Measurements from ENCODE around the gene CELA2B. TPM values are rescaled to one million over a fixed set of nuclear protein-coding genes. Genes with fewer than 3 reads are reported as not detected.
"Not testable (repeated sequence)": the region's sequence is repeated elsewhere in the genome, so short reads cannot be mapped to it uniquely, and the experiment has no call there.

Gene CELA2B
- polyA plus RNA-seq, 1 of the 3 experiments (the other 2 are of a cell fraction) = not detected

- Histone ChIP-seq H3K4me1 (ENCODE audit: control insufficient read depth in 1 of 2, insufficient read depth in 2 of 2, low read depth in 1 of 2, low read length in 1 of 2) (no peaks in the 10 kb centered on the region), H3F3A (replicated peaks; ENCODE audit: insufficient read depth) (peaks cover 3% of the 10 kb centered on the region), H2AFZ (ENCODE audit: low read depth) (no peak overlapping the region), H4K20me1 (ENCODE audit: insufficient read depth) (no peaks in the 10 kb centered on the region), H3K79me2 (ENCODE audit: insufficient read depth) (no peaks in the 10 kb centered on the region), H3K4me3 (ENCODE audit: low read depth in 2 of 2, low read length in 1 of 2) (no peak overlapping the region), H3K27ac (ENCODE audit: low read depth in 2 of 2, low read length in 1 of 2) (no peak overlapping the region), H3K36me3 (replicated peaks in 1 of 2; ENCODE audit: control insufficient read depth in 1 of 2, insufficient read depth in 2 of 2, low read length in 1 of 2) (peaks cover 0 to 7% of the 10 kb centered on the region in 2 experiments), H3K4me2 (no peak overlapping the region), H3K9me2 (no peaks in the 10 kb centered on the region), H3K9ac (no peak overlapping the region), H3K9me3 (no peaks in the 10 kb centered on the region), H3K27me3 (ENCODE audit: insufficient read depth) (no peaks in the 10 kb centered on the region)
- TF ChIP-seq USF2 (IDR thresholded peaks at IDR 0.05; ENCODE audit: borderline replicate concordance, low read depth, low read length) = no peak
- TF ChIP-seq FOXM1 (IDR thresholded peaks at IDR 0.05; ENCODE audit: low read depth) = no peak
- no peak for TF ChIP-seq ELF1 (IDR thresholded peaks at IDR 0.05)
- no peak for TF ChIP-seq SIN3A (IDR thresholded peaks at IDR 0.05; ENCODE audit: borderline replicate concordance, low read depth, low read length)
- TF ChIP-seq POLR2AphosphoS5 (IDR thresholded peaks at IDR 0.05; ENCODE audit: low read depth, low read length) = no peak
- TF ChIP-seq SMC3 (IDR thresholded peaks at IDR 0.05; ENCODE audit: low read depth, low read length) = no peak
- TF ChIP-seq JUND (IDR thresholded peaks at IDR 0.05) = no peak
- TF ChIP-seq REST (IDR thresholded peaks at IDR 0.05; ENCODE audit: low read depth, low read length) = no peak
- no peak for TF ChIP-seq GABPA (IDR thresholded peaks at IDR 0.05; ENCODE audit: low read depth)
- no peak for TF ChIP-seq RCOR1 (IDR thresholded peaks at IDR 0.05; ENCODE audit: low read length)
- no peak for TF ChIP-seq CTCF (IDR thresholded peaks at IDR 0.05)
- no peak for TF ChIP-seq RAD21 (IDR thresholded peaks at IDR 0.05; ENCODE audit: low read length)
- no peak for TF ChIP-seq EP300 (IDR thresholded peaks at IDR 0.05; ENCODE audit: borderline replicate concordance in 1 of 2, low read depth in 1 of 2, low read length in 1 of 2)
- POLR2A ChIA-PET = no interaction called here
- 93% methylated on average over 8 of the region's 9 CpGs for WGBS (ENCODE audit: low lambda C conversion rate)
- CTCF ChIA-PET = interaction anchor here (4.4 to 4.6 kb wide), 3 partner anchors 22 to 129 kb away, joined by 26 to 35 read pairs (median 30); partner anchors contain the start of gene EFHD2
- peak; percentile 16 for DNase-seq
Measured at GRCh38 chr1:15433471-15433870, 42.4 kb upstream of the CELA2B start.

- 70% methylated on average over 7 of the region's 8 CpGs for WGBS (ENCODE audit: low lambda C conversion rate)
- H3K27me3 ChIP-seq (ENCODE audit: insufficient read depth); H3K9me3 ChIP-seq; H3K4me3 ChIP-seq (ENCODE audit: low read depth in 2 of 2, low read length in 1 of 2); H3K9ac ChIP-seq; H3K4me2 ChIP-seq; H3K9me2 ChIP-seq; DNase-seq; H2AFZ ChIP-seq (ENCODE audit: low read depth); H3K27ac ChIP-seq (ENCODE audit: low read depth in 2 of 2, low read length in 1 of 2); H3K4me1 ChIP-seq (ENCODE audit: control insufficient read depth in 1 of 2, insufficient read depth in 2 of 2, low read depth in 1 of 2, low read length in 1 of 2); POLR2A ChIA-PET; H4K20me1 ChIP-seq (ENCODE audit: insufficient read depth); H3F3A ChIP-seq (replicated peaks; ENCODE audit: insufficient read depth); H3K79me2 ChIP-seq (ENCODE audit: insufficient read depth); H3K36me3 ChIP-seq (replicated peaks in 1 of 2; ENCODE audit: control insufficient read depth in 1 of 2, insufficient read depth in 2 of 2, low read length in 1 of 2): not testable (repeated sequence)
- CTCF ChIA-PET = interaction anchor here (4.4 to 4.6 kb wide), 2 partner anchors 111 to 131 kb away, joined by 26 to 30 read pairs; no protein-coding TSS in a partner anchor
Measured at GRCh38 chr1:15434739-15435138, 41.2 kb upstream of the CELA2B start.

Measured in SK-N-SH (cell line).